Activated CD4-positive, alpha-beta T cell treated with anti-CD3 and anti-CD28 coated beads for 24 hours (primary cell): Measurements from ENCODE around the gene STK10.

Experiments
- DNase-seq, 2 donors: peaks; one replicate each; pipeline ENCODE4 v3.0.0-alpha.2; 2020; ENCODE audit warnings: low read depth in 2 of 2

The STK10 gene

DNA sequence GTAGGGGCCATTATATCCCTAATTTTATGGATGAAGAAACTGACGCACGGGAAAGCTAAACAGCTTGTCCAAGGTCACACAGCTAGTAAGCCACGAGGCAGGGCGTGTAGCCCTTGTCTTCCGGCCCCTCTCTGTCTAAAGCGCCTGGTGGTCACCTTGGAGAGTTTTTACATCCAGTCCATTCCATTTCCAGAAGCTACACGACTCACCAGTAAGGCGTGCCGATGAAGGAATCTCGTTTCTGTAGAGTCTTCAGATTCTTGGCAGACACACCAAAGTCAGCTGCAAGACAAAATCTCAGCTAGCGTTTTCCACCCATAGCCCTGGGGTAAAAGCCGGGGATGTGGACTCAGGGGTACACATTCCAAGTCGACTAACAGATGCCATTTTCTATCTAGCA is 80.5 kb downstream of the STK10 start:
- no peak for DNase-seq

DNA sequence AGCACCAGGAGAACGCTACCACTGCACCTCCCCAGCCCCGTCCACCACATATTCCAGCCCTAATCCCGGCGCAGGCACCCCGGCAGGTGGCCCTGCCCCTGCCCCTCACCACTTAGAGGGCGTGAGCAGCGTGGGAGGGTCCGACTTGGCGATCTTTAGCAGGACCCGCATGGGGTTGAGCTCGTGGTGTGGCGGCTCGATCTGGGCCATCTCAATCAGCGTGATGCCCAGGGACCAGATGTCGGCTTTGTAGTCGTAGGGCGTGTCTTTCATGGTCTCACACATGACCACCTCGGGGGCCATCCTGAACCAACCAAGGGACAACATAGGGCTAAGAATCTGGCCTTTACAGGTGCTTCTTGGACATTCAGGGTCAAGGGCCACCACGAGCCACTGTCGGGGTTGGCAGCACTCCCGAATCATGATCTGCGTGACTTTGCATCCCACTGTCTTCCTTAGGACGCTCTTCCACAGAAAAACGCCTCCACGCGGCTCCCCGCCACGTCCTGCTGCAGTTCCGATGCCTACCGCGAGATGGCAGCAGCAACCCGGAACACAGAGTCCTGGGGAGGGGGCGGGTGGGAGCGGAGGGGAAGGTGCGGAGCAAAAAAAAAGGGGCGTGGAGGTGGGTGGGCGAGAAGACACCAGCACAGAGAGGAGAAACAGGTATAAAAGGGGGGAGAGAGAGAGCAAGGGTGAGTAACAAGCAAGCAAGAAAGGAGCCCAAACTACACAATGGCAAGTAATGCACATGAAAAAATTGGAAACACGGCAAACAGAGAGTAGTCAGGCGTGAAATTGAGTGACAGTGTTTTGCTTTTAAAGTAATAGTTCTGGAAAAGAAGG is 81.3 kb downstream of the STK10 start:
- DNase-seq = peak; percentile 57 to 68

DNA sequence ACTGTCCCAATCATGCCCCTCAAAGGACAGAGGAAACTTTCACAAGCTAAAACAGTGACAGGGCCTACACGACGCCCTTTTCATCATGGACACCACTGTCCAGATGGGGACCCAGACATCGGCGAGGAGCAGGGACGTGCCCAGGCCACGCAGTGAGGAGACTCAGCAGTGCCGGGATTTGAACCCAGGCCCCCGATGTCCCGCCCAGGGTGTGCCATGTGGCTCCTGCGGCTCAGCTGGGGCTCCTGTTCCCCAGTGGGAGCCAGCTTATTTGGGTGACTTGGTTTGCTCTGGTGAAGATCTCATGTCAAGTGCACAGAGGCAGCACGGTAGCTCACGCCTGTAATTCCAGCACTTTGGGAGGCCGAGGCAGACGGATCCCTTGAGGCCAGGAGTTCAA is 82.2 kb downstream of the STK10 start:
- no peak for DNase-seq

DNA sequence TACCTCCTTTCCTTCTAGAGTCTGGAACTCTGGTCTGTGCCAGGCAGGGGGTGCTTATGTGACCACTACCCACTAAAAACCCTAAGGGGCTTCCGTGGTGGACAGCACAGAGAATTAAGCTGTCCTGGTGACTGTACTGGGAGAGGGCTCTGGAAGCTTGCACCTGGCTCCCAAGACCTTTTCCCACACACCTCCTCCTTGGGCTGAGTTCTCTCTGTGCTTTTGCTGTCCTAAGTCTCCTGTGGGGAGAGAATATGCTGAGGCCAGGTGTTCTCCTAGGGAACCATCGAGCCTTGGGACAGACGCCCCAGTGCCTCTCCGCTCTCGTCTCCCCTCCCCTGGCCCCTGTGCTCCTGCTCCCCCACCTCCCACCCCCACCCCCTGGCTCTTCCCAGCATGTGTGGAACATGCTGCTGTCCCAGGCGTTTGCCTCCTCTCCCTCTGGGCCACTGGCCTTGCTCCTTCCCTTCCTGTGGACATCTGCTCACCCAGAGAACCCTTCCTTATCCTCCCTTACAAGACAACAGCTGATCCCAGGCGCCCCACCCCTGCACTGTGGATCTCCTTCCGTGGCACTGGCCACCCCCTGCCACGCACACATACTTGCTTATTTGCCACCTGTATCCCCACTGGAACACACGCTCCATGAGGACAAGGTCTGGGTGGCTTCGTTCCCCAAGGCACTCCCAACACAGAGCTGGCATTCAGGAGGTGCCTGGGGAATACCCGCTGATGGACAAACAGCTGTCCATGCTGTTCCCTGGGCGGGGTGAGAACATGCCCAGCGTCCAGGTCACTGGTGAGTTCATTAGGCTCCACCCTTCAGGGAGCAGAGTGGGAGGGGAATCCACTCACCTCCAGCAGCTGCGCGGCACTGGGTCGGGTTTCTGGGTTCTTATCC is 83.0 kb downstream of the STK10 start:
- DNase-seq = no peak

DNA sequence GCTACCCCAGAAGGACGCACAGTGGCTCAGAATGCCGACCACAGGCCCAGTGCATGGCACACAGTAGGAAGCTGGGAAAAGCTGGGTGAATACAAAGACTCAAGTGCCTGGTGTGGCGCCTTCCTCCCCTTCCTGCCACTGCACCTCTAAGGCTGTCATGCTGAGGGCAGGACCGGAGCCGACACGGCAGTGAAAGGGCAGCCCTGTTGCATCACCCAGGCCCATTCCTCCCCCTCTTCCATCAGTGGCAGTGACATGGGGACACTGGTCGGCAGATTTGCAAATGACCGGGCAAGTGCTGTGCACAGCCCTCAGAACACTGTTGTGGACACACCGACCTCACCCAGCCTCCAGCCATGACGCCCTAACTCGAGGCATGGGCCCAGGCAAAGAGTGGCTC is 84.0 kb downstream of the STK10 start:
- DNase-seq = no peak

DNA sequence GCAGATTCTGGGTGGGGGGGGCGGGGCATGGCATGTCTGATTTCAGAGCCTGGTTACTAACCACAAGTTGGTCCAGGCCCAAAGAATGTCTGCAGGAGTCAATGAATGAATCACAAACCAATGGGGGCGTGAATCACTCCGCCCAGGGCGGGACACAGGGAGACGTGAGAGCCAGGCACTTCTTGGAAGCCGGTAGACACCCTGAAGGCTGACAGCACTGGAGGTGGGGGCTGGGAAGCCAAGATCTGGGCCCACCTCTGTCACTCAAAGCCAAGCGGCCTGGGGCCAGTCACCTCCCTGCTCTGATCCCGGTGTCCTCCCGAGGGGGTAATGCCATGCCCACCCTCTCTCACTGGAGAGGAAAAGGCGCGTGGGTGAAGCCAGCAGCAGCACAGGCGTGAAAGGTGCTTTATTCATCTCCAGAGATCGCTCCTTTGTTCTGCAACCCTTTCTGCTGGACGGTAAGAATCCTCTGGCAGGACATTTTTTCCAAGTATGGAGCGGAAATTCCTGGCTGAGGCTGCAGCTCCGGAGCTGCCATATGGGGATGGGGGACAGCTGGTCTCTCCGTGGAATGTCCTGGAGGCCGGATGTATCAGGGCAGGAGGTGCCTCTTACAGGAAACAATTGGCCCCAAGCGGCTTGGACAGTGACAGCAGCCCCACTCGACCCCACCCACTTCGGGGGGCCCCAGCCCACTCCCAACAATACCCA is 85.0 kb downstream of the STK10 start:
- peak in 1 of 2 donors; percentile 27 for DNase-seq

DNA sequence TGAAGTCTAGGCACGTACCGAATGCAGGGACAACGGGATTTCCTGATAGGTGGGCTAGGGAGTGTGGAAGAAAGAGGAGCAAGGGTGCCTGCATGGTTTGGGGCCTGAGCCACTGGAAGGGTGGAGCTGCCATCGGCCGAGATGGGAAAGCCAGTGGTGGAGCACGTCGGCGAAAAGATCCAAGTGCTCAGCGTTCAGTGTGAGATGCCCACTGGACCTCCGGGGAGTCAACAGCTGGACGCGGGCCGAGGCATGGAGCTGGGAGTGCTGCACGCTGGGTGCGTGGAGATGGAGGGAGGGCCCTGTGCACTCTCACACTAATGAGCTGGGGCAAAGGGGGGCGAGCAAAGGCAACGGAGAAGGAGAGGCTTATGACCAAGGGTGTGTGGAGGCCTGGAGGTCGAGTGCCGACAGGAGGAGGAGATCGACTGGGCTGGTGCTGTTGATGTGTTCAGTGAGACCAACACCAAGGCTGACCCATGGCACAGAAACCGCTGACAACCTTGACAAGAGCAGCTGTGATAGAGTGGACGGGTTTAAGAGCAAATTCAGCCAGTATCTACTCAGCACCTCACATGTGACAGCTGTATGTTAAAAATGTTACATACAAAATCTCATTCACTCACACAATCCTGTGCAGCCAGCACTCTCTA is 85.7 kb downstream of the STK10 start:
- DNase-seq = no peak

DNA sequence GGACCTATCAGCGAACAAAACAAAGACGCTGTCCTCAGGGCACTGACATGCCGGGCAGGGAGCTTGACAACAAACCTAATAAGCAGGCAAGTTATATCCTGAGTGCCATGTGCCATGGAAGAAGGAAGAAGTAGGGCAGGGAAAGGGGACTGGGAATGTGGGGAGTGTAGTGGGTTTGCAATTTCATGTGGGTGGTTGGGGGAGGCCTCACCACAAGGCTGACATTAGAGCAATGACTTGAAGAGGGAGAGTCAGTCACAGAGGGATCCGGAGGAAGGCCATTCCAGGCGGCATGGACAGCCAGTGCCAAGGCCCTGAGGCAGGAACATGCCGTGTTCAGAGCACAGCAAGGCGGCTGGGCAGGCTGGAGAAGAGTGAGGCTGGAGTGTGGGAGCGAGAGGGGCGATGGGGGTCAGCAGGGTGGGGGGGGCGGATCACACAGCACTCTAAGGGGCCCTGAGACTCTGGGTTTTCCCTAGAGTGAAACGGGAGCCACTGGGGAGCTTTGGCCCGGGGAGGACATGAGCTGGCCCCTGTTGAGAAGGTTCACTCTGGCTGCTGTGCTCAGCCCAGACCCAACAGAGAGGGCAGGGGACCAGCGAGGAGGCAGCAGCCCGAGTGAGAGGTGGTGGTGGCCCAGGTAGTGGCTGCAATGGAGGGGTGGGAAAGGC is 86.3 kb downstream of the STK10 start:
- DNase-seq = no peak

- no peak for DNase-seq
Measured at GRCh38 chr5:172098883-172099282, 89.1 kb downstream of the STK10 start.

- DNase-seq = no peak
Measured at GRCh38 chr5:172098046-172098445, 90.0 kb downstream of the STK10 start.

- DNase-seq = no peak
Measured at GRCh38 chr5:172097356-172097755, 90.7 kb downstream of the STK10 start.

- no peak for DNase-seq
Measured at GRCh38 chr5:172096207-172096940, 91.7 kb downstream of the STK10 start.

- no peak for DNase-seq
Measured at GRCh38 chr5:172095368-172096206, 92.4 kb downstream of the STK10 start.

DNA sequence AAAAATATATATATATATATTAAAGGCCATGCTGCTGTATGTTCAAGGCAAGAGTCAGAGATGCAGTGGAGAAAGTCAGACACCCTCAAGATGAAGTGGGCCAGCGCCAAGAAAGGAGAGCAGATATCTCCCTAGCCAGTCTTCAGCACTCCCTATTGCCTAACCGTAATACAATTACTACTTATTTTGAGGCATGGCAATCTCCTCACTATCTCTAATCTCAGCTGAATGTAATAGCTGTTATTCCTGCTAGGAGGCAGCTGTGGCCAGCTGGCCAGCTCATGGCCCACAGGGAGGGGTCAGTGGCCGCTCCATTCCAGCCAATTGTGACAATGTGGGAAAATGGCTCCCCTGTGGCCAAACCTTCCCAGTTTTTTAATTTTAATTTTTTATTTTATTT is 94.1 kb downstream of the STK10 start:
- DNase-seq = no peak

GRCh38 chr5:172093559-172093958 is 94.5 kb downstream of the STK10 start:
- no peak for DNase-seq

DNA sequence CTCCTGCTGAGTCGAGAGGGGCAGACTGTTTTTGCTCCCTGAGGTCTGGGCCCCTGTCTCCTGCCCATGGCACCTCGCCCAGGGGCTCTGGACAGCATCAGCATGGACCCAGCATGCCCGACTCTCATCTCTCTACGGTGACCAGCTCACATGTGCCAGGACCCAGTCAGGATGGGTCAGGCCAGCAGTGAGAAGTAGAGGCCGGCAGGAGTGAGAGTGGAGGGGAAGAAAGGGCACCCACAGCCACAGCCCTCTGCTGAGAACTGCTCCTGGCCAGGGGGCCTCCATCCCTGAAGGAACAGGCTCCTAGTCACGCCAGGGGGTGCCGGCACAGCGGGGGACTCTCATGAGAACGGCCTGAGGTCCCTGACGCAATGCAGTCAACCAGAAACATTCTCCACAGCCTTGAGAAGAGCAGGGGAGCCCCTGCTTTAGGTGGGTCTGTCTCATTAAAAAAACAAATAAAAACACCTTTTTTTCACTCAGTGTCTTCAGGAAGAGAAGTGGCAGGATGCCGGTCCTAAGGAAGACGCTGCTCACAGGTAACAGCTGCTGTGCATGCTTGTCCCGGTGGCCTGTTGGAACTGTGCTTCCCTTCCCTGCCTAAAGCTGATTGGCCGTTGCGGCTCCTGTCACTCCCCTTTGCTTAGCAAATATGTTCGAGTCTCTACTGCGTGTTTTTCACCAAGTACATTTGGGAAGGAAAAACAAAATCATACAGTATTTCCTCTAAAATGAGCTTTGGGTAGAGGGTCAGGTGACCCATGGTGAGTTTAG is 95.9 kb downstream of the STK10 start:
- no peak for DNase-seq

DNA sequence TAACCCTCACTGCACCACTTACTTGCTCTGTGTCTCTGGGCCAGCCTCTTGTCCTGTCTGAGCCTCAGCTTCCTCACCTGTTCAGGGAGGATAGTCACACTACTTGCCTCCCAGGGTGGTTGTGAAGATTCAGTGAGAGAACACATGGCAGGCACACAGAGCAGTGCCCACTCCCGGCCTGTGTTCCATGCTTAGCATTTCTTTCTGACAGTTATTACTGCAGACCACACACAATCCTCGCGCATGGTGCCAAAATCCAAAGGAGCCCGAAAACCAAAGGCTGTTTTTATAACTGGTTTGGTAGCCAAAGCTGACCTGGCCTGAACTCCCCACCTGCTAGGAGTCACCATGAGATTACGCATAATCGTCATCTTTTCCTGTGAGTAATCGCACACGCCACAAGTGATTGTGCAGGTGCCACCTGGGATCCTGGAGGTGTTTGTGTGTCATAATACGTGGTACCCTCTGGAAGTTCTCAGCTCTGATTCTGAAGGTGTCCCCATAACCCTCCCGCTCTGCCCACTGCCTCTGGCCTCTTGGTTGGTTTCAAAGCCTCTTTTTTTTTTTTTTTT is 97.0 kb downstream of the STK10 start:
- DNase-seq = no peak
